Activated T-helper 2 cell treated with anti-CD3 and anti-CD28 coated beads, Interferon-gamma antibody, Interleukin-2, Interleukin-4, amounts not matched to agents 10 μg/mL and 5 μg/mL and 100 μg/mL, durations not matched to agents 14 hours and 24 hours and 36 hours (primary cell): ENCODE results near the gene FABP7. TPM values are rescaled to one million over a fixed set of nuclear protein-coding genes. Genes with fewer than 3 reads are reported as not detected.
A peak's percentile ranks its signal among the peaks of the same experiment; 100 is the strongest.

ENCODE experiments used
- DNase-seq: peaks from one replicate; pipeline ENCODE4 v3.0.0; 2021; ENCODE audit warnings: low spot score
- H3K27ac Mint-ChIP-seq: one replicate; pipeline ENCODE4 v1.8.0; 2021; ENCODE audit warnings: mixed read lengths
- H3K27me3 Mint-ChIP-seq: one replicate; pipeline ENCODE4 v1.8.0; 2021; ENCODE audit warnings: low read depth, mixed read lengths
- H3K36me3 Mint-ChIP-seq: one replicate; pipeline ENCODE4 v1.8.0; 2021; ENCODE audit warnings: low read depth, mixed read lengths
- H3K4me1 Mint-ChIP-seq: one replicate; pipeline ENCODE4 v1.8.0; 2021; ENCODE audit warnings: low read depth, mixed read lengths
- H3K4me3 Mint-ChIP-seq: one replicate; pipeline ENCODE4 v1.8.0; 2021; ENCODE audit warnings: low read depth, mild to moderate bottlenecking, moderate library complexity, mixed read lengths
- H3K9me3 Mint-ChIP-seq: one replicate; pipeline ENCODE4 v1.8.0; 2021; ENCODE audit warnings: mixed read lengths
- intact Hi-C: fragments of 100-400 bp; cut with micrococcal nuclease; formaldehyde crosslinking; loops from one replicate; pipeline ENCODE4 v1.15.1; 2023
- total RNA-seq: library from RNA; stranded (reverse); gene quantifications from 2 replicates; pipeline ENCODE4 v1.2.3, GENCODE V29; 2022

The FABP7 gene
- total RNA-seq, 1 donor from 2014 or later = not detected

GRCh38 chr6:122789182-122790027 is 9.9 kb downstream of the FABP7 start, which contains the start of gene SMPDL3A:
Gene SMPDL3A, plus strand, starts transcription at chr6:122789258. Its CDS starts 89 bp downstream, at chr6:122789347.
- Mint-ChIP-seq H3K36me3 (no peaks in the 10 kb centered on the region), H3K27ac (peak within 1 kb of the TSS; percentile 86), H3K9me3 (no peaks in the 10 kb centered on the region), H3K27me3 (peaks cover 59% of the 10 kb centered on the region), H3K4me3 (peak within 1 kb of the TSS; percentile 93), H3K4me1 (peaks cover 23% of the 10 kb centered on the region)
- peak; percentile 11 for DNase-seq
- intact Hi-C loops = loop anchor here (1.0 to 5.0 kb wide), 3 partner anchors 9 to 52 kb away; no protein-coding TSS in a partner anchor

GRCh38 chr6:122790028-122790422 is 10.5 kb downstream of the FABP7 start:
- Mint-ChIP-seq H3K36me3 (no peaks in the 10 kb centered on the region), H3K4me3 (peak overlapping the region; percentile 93), H3K9me3 (no peaks in the 10 kb centered on the region), H3K27ac (peak overlapping the region; percentile 86), H3K4me1 (peaks cover 23% of the 10 kb centered on the region), H3K27me3 (peaks cover 55% of the 10 kb centered on the region)
- DNase-seq = no peak
- intact Hi-C loops = no loop called here

GRCh38 chr6:122790423-122791309 is 11.2 kb downstream of the FABP7 start:
- H3K36me3 Mint-ChIP-seq = no peaks in the 10 kb centered on the region
- peaks cover 23% of the 10 kb centered on the region for H3K4me1 Mint-ChIP-seq
- peaks cover 50% of the 10 kb centered on the region for H3K27me3 Mint-ChIP-seq
- no peak for DNase-seq
- no peaks in the 10 kb centered on the region for H3K9me3 Mint-ChIP-seq
- no peak overlapping the region for H3K27ac Mint-ChIP-seq
- peak overlapping the region; percentile 93 for H3K4me3 Mint-ChIP-seq
- intact Hi-C loops = no loop called here

GRCh38 chr6:122791310-122791679 is 11.8 kb downstream of the FABP7 start:
- intact Hi-C loops = no loop called here
- Mint-ChIP-seq H3K4me3 (peak overlapping the region; percentile 93), H3K27me3 (peaks cover 44% of the 10 kb centered on the region)

GRCh38 chr6:122792766-122793165 is 13.2 kb downstream of the FABP7 start:
- H3K27ac Mint-ChIP-seq = no peak overlapping the region
- DNase-seq = no peak
- intact Hi-C loops = no loop called here
- H3K9me3 Mint-ChIP-seq = no peaks in the 10 kb centered on the region
- H3K36me3 Mint-ChIP-seq = no peaks in the 10 kb centered on the region
- peaks cover 33% of the 10 kb centered on the region for H3K27me3 Mint-ChIP-seq
- H3K4me3 Mint-ChIP-seq = no peak overlapping the region
- H3K4me1 Mint-ChIP-seq = peaks cover 25% of the 10 kb centered on the region

More at GRCh38 chr6:122791310-122791679, 11.8 kb downstream of the FABP7 start:
- H3K4me1 Mint-ChIP-seq = peaks cover 23% of the 10 kb centered on the region
- no peak overlapping the region for H3K27ac Mint-ChIP-seq
- no peaks in the 10 kb centered on the region for H3K9me3 Mint-ChIP-seq
- no peak for DNase-seq
- no peaks in the 10 kb centered on the region for H3K36me3 Mint-ChIP-seq

- Mint-ChIP-seq H3K36me3 (no peaks in the 10 kb centered on the region), H3K27me3 (peaks cover 4% of the 10 kb centered on the region), H3K4me3 (no peak overlapping the region), H3K4me1 (peaks cover 15% of the 10 kb centered on the region), H3K27ac (peak overlapping the region; percentile 69), H3K9me3 (no peaks in the 10 kb centered on the region)
- no peak for DNase-seq
- intact Hi-C loops = loop anchor here (5.0 kb wide), 1 partner anchor 45 kb away; no protein-coding TSS in a partner anchor
These were observed 18.0 kb downstream of the FABP7 start for GRCh38 chr6:122797537-122797936.

GRCh38 chr6:122798099-122798641 is 18.7 kb downstream of the FABP7 start:
- Mint-ChIP-seq H3K27ac (peak overlapping the region; percentile 69), H3K36me3 (no peaks in the 10 kb centered on the region), H3K4me1 (peaks cover 13% of the 10 kb centered on the region), H3K27me3 (no peaks in the 10 kb centered on the region), H3K4me3 (no peak overlapping the region), H3K9me3 (no peaks in the 10 kb centered on the region)
- DNase-seq = peak; percentile 11
- intact Hi-C loops = loop anchor here (1.0 to 5.0 kb wide), 3 partner anchors 9 to 399 kb away; partner anchors contain the start of genes HSF2 and SMPDL3A

- Mint-ChIP-seq H3K27me3 (no peaks in the 10 kb centered on the region), H3K4me1 (peaks cover 13% of the 10 kb centered on the region), H3K9me3 (no peaks in the 10 kb centered on the region), H3K4me3 (no peak overlapping the region), H3K27ac (no peak overlapping the region), H3K36me3 (no peaks in the 10 kb centered on the region)
- intact Hi-C loops = loop anchor here (2.0 to 5.0 kb wide), 2 partner anchors 47 to 400 kb away; partner anchors contain the start of gene HSF2
- no peak for DNase-seq
These were observed 19.7 kb downstream of the FABP7 start for GRCh38 chr6:122799140-122799745.

- H3K27me3 Mint-ChIP-seq = no peaks in the 10 kb centered on the region
- DNase-seq = no peak
- no peak overlapping the region for H3K4me3 Mint-ChIP-seq
- peaks cover 13% of the 10 kb centered on the region for H3K4me1 Mint-ChIP-seq
- no peak overlapping the region for H3K27ac Mint-ChIP-seq
- no peaks in the 10 kb centered on the region for H3K36me3 Mint-ChIP-seq
- no peaks in the 10 kb centered on the region for H3K9me3 Mint-ChIP-seq
- intact Hi-C loops = loop anchor here (2.0 to 5.0 kb wide), 2 partner anchors 48 to 401 kb away; partner anchors contain the start of gene HSF2
These were observed 20.6 kb downstream of the FABP7 start for GRCh38 chr6:122799916-122800686.

- Mint-ChIP-seq H3K27me3 (no peaks in the 10 kb centered on the region), H3K36me3 (no peaks in the 10 kb centered on the region), H3K4me3 (no peak overlapping the region), H3K9me3 (no peaks in the 10 kb centered on the region), H3K27ac (no peak overlapping the region), H3K4me1 (peaks cover 13% of the 10 kb centered on the region)
- DNase-seq = no peak
- intact Hi-C loops = no loop called here
These were observed 21.4 kb downstream of the FABP7 start for GRCh38 chr6:122800906-122801305.

GRCh38 chr6:122801397-122801796 is 21.9 kb downstream of the FABP7 start:
- intact Hi-C loops = no loop called here
- DNase-seq = no peak
- Mint-ChIP-seq H3K27ac (no peak overlapping the region), H3K4me1 (peaks cover 13% of the 10 kb centered on the region), H3K9me3 (no peaks in the 10 kb centered on the region), H3K27me3 (no peaks in the 10 kb centered on the region), H3K36me3 (no peaks in the 10 kb centered on the region), H3K4me3 (no peak overlapping the region)
